HG03378 (cell line): ENCODE results near the gene CD320.
"Not testable (repeated sequence)": the region's sequence is repeated elsewhere in the genome, so short reads cannot be mapped to it uniquely, and the experiment has no call there.

Experiments
- ATAC-seq: cut with Tn5 transposase; IDR thresholded peaks from one replicate; pipeline ENCODE4 v1.9.1; 2021; ENCODE audit warnings: mild to moderate bottlenecking, moderate library complexity; ENCODE audit not compliant: unreplicated experiment

Gene CD320

DNA sequence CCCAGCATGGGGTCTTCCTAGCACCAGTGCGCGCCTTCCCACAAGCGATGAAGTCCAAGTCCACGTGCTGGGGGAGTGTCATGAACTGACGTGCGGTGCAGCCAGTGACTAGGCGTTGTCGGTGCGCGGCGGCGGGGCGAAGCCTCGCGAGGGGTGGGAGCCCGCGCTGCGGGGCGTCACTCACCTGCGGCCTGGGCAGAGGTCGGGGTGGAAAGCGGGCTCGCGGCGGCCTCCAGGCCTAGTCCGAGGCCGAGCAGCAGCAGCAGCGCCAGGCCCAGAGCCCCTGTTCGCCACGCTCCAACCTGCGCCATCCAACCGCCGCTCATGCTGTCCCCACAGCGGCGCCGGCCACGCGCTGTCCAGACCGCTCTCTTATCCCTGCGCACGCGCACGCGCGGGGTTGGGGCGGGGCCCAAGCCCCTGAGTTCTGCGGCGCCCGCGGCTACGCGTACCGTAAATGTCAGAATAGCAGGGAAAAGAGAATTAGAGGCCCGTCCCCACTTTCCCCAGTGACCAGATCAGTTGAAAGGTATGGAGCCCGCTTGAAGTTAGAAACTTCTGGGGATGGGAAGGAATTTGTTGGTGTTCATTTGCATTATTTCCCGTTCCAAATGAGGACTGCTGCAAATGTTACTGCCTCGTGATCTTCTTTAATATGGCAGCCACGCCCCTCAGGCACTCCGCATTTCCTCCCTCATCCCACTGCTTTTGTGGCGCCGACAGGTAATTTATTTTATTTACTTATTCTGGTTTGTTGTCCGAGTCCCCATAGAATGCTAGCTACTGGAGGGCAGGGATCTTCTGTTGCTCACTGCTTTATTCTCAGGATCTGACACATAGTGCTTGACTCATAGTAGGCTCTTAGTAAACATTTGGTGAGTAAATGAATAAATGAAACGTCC is at the start of gene CD320:
TSS of gene CD320 (minus strand) at position 394 of the 902 bp plus-strand sequence. CDS start at position 326, 68 bp downstream.
- ATAC-seq, result peak; percentile 53

DNA sequence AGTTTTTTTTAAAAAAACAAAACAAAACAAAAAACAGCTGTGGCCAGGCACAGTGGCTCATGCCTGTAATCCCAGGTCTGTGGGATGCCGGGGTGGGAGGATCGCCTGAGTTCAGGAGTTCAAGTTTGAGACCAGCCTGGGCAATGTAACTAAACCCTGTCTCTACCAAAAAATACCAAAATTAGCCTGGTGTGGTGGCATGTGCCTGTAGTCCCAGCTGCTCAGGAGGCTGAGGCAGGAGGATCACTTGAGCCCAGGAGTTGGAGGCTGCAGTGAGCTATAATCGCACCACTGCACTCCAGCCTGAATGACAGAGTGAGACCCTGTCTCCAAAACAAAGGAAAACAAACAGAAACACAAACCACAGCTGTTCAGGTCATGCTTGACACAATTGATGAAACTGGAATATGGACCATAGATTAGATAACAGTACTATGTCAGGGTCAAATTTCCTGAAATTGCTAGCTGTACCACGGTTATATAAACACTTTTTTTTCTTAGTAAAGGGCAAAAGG is 48.9 kb upstream of the CD320 start:
- no peak for ATAC-seq

DNA sequence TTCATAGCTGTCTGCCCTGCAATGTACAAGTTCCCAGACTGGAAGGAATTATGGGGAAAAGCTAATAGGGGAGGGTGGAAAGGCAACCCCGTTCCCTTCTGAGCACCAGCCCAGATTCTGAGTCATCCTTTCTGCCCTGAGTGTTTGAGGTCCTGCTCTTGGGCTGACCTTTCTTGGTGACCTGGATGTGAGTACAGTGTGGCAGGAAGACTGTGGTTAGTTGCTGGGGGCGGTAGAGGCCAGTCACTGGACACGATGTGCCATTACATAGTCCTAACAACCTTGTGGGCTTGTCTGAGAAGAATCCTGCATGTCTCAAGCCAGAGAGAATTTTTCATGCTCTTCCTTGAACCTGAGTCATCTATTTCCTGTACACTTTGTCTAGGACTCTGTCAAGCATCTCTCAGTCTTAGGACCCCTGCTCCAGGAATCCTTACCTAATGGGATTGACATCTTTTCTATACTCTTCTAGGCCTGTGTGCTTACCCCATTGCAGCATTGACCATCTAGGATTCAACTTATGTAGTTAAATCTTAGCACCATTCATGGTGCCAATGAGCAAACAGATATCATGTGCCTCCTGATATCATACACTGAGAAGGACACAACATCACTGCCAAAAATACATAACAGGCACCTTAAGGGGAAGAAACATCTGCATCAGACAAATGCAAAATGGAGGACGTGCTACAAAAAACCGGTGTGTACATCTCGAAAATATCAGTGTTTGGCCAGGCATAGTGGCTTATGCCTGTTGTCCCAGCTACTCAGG is 47.7 kb upstream of the CD320 start:
- no peak for ATAC-seq

GRCh38 chr19:8352845-8353244 is 44.7 kb upstream of the CD320 start:
- not testable (repeated sequence) for ATAC-seq

GRCh38 chr19:8352134-8352827 is 44.1 kb upstream of the CD320 start:
- no peak for ATAC-seq

- not testable (repeated sequence) for ATAC-seq
Measured at GRCh38 chr19:8349629-8350372, 41.6 kb upstream of the CD320 start.

DNA sequence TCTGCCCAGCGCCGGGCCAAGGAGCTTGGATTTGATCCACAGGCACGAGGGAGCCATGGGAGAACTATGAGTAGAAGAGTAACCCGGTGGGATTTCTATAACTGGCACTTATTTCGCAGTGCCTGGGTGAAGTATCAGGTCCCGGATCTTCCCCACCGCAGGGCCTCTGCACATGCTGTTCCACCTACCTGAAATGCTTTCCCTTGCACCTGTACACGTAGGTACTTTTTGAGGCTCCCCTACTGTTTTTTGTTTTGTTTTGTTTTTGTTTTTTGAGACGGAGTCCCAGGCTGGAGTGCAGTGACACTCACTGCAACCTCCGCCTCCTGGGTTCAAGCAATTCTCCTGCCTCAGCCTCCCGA is 35.3 kb upstream of the CD320 start:
- ATAC-seq, result no peak

- no peak for ATAC-seq
Measured at GRCh38 chr19:8342684-8343482, 34.7 kb upstream of the CD320 start, which contains the start of gene KANK3. Gene KANK3, minus strand, starts transcription at chr19:8343262. Its CDS starts 5,434 bp downstream, at chr19:8337828.

- no peak for ATAC-seq
Measured at GRCh38 chr19:8342316-8342683, 34.1 kb upstream of the CD320 start.

DNA sequence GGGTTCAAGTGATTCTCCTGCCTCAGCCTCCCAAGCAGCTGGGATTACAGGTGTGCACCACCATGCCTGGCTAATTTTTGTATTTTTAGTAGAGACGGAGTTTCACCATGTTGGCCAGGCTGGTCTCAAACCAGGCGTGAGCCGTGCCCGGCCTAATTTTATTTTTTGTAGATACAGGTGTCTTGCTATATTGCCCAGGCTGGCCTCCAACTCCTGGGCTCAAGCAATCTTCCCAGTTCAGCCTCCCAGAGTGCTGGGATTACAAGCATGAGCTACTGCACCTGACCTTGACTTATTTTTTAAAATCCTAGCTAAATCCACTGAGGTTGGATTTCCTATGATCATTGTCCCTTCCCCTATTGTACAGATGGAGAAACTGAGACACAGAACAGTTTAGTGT is 33.3 kb upstream of the CD320 start:
- ATAC-seq, result not testable (repeated sequence)

DNA sequence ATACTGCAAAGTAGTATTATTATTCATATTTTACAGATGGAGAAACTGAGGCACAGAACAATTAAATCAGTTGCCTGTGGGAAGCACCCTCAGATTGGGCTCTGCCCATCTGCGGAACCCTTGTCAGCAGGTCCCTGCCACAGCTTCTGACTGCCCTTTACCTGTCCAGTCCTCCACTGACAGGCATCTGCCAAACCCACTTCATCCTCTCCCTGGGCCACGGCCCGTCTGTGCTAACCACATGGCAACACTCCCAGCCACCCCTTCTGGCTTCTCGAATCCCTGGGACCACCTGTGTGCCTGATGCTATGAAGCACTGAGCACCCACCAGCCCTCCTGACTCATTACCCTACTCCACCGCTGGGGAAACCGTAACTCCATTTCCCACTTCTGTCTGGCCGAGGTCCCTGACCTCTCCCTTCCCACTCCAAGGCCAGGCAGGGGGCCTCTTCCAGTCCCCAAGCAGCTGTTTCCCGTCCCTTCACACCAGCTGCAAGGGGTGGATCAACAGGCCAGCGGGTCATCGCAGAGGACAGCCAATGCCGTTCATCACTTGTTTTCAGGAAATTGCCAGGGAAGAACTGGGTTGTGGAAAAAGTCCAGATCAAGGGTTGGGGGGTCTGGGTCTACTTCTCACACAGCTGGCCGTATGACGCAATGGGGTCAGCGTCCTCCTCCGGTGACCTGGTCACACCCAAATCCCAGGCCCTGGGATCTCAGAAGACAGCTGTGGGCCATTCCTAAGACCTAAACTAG is 32.4 kb upstream of the CD320 start:
- no peak for ATAC-seq

- no peak for ATAC-seq
Measured at GRCh38 chr19:8338835-8339234, 30.7 kb upstream of the CD320 start.

DNA sequence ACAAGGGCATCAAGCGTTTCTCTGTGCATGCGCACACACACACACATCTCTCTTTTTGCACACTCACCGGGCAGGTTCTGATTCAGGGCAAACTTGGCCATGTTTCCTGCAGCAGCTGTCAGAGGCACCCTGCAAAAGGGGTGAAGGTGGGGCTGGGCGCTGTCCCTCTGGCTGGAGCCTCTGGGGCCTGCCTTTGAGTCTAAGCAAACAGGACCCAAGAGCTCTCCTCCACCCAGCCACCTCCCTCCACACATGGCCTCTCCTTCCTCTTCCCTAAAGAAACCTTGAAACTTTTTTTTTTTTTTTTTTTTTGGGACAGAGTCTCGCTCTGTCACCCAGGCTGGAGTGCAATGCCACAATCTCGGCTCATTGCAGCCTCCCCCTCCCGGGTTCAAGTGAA is 29.6 kb upstream of the CD320 start:
- no peak for ATAC-seq

GRCh38 chr19:8336660-8337059 is 28.5 kb upstream of the CD320 start:
- no peak for ATAC-seq

DNA sequence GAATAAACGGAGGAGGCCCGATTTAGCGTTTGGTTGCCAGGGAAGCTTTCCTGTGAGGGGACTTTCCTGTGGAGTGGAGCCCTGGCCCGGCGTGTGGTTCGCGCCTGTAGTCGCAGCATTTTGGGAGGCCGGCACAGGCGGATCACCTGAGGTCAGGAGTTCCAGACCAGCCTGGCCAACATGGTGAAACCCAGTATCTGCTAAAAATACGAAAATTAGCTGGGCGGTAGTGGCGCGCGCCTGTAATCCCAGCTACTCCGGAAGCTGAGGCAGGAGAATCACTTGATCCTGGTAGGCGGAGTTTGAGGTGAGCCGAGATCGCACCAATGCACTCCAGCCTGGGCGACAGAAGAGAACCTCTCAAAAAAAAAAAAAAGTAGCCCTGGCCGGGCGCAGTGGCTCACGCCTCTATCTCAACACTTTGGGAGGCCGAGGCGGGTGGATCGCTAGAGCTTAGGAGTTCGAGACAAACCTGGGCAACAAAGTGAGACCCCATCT is 28.0 kb upstream of the CD320 start:
- ATAC-seq, result no peak

GRCh38 chr19:8335343-8336071 is 27.3 kb upstream of the CD320 start:
- ATAC-seq, result no peak

GRCh38 chr19:8334458-8335342 is 26.5 kb upstream of the CD320 start:
- ATAC-seq, result no peak
